Choroid plexus epithelial cell (primary cell): ENCODE measurements around the gene ZSWIM8.
"Not testable (repeated sequence)": the region's sequence is repeated elsewhere in the genome, so short reads cannot be mapped to it uniquely, and the experiment has no call there.

Experiments used
- DNase-seq: peaks from one replicate; pipeline ENCODE4 v3.0.0-alpha.2; 2010; ENCODE audit warnings: low read depth
- H3K4me3 ChIP-seq: 2 replicates; pipeline ENCODE4 v1.5.1; 2011; ENCODE audit warnings: low read depth, mild to moderate bottlenecking, control low read depth, low read length, moderate library complexity
- TF ChIP-seq, protein P1 (sequence below): conservative IDR thresholded peaks from 2 replicates; pipeline ENCODE4 v1.5.1; 2011; ENCODE audit warnings: low read depth, mild to moderate bottlenecking, control low read depth, inconsistent platforms, low read length, moderate library complexity

The ZSWIM8 gene

GRCh38 chr10:73824146-73824725, 38.8 kb downstream of the ZSWIM8 start:
- no peak overlapping the region for H3K4me3 ChIP-seq
- no peak for DNase-seq
- TF ChIP-seq, protein P1, sequence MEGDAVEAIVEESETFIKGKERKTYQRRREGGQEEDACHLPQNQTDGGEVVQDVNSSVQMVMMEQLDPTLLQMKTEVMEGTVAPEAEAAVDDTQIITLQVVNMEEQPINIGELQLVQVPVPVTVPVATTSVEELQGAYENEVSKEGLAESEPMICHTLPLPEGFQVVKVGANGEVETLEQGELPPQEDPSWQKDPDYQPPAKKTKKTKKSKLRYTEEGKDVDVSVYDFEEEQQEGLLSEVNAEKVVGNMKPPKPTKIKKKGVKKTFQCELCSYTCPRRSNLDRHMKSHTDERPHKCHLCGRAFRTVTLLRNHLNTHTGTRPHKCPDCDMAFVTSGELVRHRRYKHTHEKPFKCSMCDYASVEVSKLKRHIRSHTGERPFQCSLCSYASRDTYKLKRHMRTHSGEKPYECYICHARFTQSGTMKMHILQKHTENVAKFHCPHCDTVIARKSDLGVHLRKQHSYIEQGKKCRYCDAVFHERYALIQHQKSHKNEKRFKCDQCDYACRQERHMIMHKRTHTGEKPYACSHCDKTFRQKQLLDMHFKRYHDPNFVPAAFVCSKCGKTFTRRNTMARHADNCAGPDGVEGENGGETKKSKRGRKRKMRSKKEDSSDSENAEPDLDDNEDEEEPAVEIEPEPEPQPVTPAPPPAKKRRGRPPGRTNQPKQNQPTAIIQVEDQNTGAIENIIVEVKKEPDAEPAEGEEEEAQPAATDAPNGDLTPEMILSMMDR: no peak

GRCh38 chr10:73827346-73828089, 42.1 kb downstream of the ZSWIM8 start:
- TF ChIP-seq, protein P1: no peak
- H3K4me3 ChIP-seq: no peak overlapping the region
- no peak for DNase-seq

DNA sequence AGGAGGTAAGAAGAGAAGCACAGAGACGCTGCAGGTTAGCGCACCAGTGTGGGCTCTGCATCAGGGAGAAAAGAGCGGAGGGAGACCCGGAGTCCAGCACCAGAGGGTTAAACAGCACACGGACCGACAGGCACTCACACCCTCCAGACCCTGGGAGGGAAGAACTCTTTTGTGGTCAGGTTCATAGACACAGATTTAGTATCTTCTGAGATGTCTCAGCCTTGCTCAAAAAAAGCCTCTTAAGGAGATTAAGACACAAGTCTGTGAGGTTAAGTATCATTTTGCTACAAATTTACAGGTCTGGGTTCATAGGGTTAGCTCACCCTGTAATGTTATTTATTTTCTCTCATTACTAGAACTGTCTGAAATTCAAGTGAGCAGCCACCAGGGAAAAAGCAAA, 42.8 kb downstream of the ZSWIM8 start:
- no peak for DNase-seq
- no peak overlapping the region for H3K4me3 ChIP-seq
- TF ChIP-seq, protein P1: no peak

DNA sequence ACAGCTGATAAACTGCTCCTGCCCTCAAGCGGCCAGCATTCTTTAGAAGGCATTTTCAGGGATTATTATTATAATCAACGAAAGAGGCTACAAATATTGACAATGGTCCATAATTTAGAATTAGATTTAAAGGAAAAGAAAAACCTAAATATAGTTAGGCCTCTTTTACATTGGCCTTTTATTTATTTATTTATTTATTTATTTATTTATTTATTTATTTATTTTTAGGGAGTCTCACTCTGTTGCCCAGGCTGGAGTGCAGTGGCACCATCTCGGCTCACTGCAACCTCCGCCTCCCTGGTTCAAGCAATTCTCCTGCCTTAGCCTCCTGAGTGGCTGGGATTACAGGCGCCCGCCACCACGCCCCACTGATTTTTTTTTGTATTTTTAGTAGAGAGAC, 43.7 kb downstream of the ZSWIM8 start:
- H3K4me3 ChIP-seq, DNase-seq: not testable (repeated sequence)

DNA sequence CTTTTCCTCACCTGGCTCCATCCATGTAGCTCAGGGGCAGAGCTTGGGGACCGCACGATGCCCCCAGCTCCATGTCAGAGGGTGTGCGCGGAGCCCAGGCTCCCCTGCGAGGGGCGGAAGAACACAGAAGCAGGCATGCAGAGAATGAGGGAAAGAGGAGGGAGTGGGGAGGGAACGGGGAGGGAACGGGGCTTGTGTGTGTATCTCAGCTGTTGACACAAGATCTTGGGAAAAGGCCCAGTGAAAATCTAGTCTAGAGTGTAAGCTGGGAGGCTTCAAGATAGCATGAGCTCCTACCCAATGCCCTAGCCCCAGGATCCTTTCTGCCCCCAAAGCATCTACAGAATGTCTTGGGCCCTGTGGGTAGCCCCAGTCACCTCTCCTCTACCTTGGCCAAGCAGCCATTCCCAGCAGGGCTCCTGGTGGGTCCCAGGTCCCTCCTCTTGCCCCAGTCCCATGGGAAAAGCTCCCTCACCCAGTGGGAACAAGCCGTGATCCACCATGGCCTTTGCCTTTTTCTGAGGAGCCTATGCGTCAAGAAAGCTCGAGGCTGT, 51.1 kb downstream of the ZSWIM8 start:
- DNase-seq: no peak
- no peak overlapping the region for H3K4me3 ChIP-seq
- TF ChIP-seq, protein P1: no peak

- DNase-seq: peak; percentile 46
- H3K4me3 ChIP-seq: no peak overlapping the region
- TF ChIP-seq, protein P1: no peak
These were observed 51.7 kb downstream of the ZSWIM8 start for GRCh38 chr10:73837072-73837471.

DNA sequence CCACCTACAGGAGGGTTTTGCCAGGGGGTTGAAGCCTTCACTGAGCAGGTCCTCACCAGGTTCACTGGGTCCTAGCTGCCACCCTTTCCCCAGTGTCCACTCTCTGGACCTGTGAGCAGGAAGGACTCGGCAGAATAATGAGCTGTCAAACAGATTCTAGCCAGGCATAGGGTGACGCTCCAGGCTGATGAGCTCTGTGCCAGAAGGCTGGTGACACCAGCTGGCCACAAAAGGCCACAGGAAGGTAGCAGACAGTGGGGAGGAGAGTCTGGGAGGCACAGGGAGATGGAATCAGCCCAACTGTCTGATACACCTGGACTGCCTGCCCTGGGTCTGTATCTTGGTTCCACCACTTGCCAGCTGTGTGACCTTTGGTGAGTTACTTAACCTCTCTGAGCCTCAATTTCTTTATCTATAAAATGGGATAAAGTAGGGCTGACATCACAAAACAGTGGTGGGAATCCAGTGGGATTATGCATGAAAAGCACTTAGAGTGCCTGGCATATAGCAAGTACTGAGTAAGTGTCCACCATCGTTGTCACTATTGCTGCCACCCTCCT, 52.7 kb downstream of the ZSWIM8 start:
- TF ChIP-seq, protein P1: no peak
- DNase-seq: no peak

More for the DNA sequence above, 52.7 kb downstream of the ZSWIM8 start:
- H3K4me3 ChIP-seq: no peak overlapping the region
